GM12878 (cell line): ENCODE results near the gene PRICKLE3. TPM values are rescaled to one million over a fixed set of nuclear protein-coding genes. Genes with fewer than 3 reads are reported as not detected.
"Not testable (repeated sequence)": the region's sequence is repeated elsewhere in the genome, so short reads cannot be mapped to it uniquely, and the experiment has no call there.

Source experiments
- ATAC-seq: fragments of 200-7000 bp; cut with Tn5 transposase; 3 replicates; pipeline ENCODE4 v1.9.1; 2020; ENCODE audit warnings: mild to moderate bottlenecking, moderate library complexity
- BruUV-seq: library from RNA; stranded (reverse); fragments of 400-500 nt; replicated peaks from 2 replicates; lab custom pipeline; 2021; lab: Mats Ljungman, UMichigan
- CTCF ChIA-PET: fragments of 300-600 bp; sonication (Branson Sonifier 250); formaldehyde crosslinking; extraction: SDS; loops from one replicate; lab custom pipeline; 2021; ENCODE audit warnings: inconsistent platforms; lab: Yijun Ruan, JAX
- POLR2A ChIA-PET: fragments of 350-600 bp; formaldehyde crosslinking; extraction: SDS; loops from one replicate; lab custom pipeline; 2021; ENCODE audit warnings: inconsistent platforms; lab: Charles Lee
- RAD21 ChIA-PET: fragments of 300-600 bp; sonication (Branson Sonifier 250); formaldehyde crosslinking; loops from one replicate; lab custom pipeline; 2023; ENCODE audit warnings: antibody characterized with exemption; ENCODE audit not compliant: unreplicated experiment; lab: Charles Lee
- SMC1A ChIA-PET: fragments of 300-600 bp; sonication (Branson Sonifier 250); formaldehyde crosslinking; loops from one replicate; lab custom pipeline; 2023; ENCODE audit not compliant: unreplicated experiment, uncharacterized antibody; lab: Charles Lee
- DNase-seq: peaks from one replicate; pipeline ENCODE4 v3.0.0-alpha.2; 2011; ENCODE audit warnings: low read depth, low spot score
- FAIRE-seq: peaks from 3 replicates; lab custom pipeline; 2011; peaks lifted over from hg19 to GRCh38; lab: Jason Lieb, UNC
- H2AFZ ChIP-seq: 2 replicates; pipeline ENCODE4 v1.6.0; 2011; ENCODE audit warnings: low read depth, low read length, control low read depth; ENCODE audit not compliant: control insufficient read depth
- H3K27ac ChIP-seq: 2 replicates; pipeline ENCODE4 v1.5.1; 2011; ENCODE audit warnings: control low read depth; ENCODE audit not compliant: control insufficient read depth, insufficient read depth
- H3K27me3 ChIP-seq, 2 experiments: replicated peaks in 1 of 2; 2 replicates each; pipeline versions ENCODE4 v1.6.0 to v1.6.1; 2011; ENCODE audit warnings: low read length in 1 of 2; ENCODE audit not compliant: control insufficient read depth in 2 of 2, insufficient read depth in 2 of 2
- H3K36me3 ChIP-seq, 2 experiments: 2 replicates each; pipeline ENCODE4 v1.5.1; 2011; ENCODE audit warnings: low read length in 1 of 2; ENCODE audit not compliant: control insufficient read depth in 2 of 2, insufficient read depth in 2 of 2
- H3K4me1 ChIP-seq: 2 replicates; pipeline ENCODE4 v1.6.1; 2011; ENCODE audit warnings: mild to moderate bottlenecking, low read length, moderate library complexity, mixed read lengths; ENCODE audit not compliant: control insufficient read depth, insufficient read depth
- H3K4me2 ChIP-seq: 2 replicates; pipeline ENCODE4 v1.6.0; 2011; ENCODE audit warnings: control low read depth; ENCODE audit not compliant: control insufficient read depth, insufficient read depth
- H3K4me3 ChIP-seq: fragments of 200-600 bp; sonication (generic); 2 replicates; pipeline ENCODE4 v1.5.1; 2016
- H3K79me2 ChIP-seq: 2 replicates; pipeline ENCODE4 v1.6.0; 2011; ENCODE audit warnings: low read length; ENCODE audit not compliant: control insufficient read depth, insufficient read depth
- H3K9ac ChIP-seq: 2 replicates; pipeline ENCODE4 v1.8.0; 2011; ENCODE audit warnings: low read length, control low read depth, mixed read lengths; ENCODE audit not compliant: control insufficient read depth, insufficient read depth
- H3K9me3 ChIP-seq: replicated peaks from 3 replicates; pipeline ENCODE4 v1.5.1; 2011; ENCODE audit warnings: mild to moderate bottlenecking, low read length; ENCODE audit not compliant: control insufficient read depth, insufficient read depth
- H4K20me1 ChIP-seq: 2 replicates; pipeline ENCODE4 v1.6.0; 2011; ENCODE audit not compliant: control insufficient read depth, insufficient read depth
- NBN ChIP-seq: fragments of 450-650 bp; IDR thresholded peaks from 2 replicates; pipeline ENCODE4 v1.6.1; 2016
- SUPT20H ChIP-seq: IDR thresholded peaks from 2 replicates; pipeline ENCODE4 v1.6.1; 2011; ENCODE audit warnings: low read depth, mild to moderate bottlenecking, low read length, moderate library complexity, borderline replicate concordance; ENCODE audit not compliant: control insufficient read depth
- TCF7 ChIP-seq: IDR thresholded peaks from 2 replicates; pipeline ENCODE4 v1.6.1; 2014; ENCODE audit warnings: antibody characterized with exemption, borderline replicate concordance
- ZNF592 ChIP-seq: fragments of 450-650 bp; IDR thresholded peaks from 2 replicates; pipeline ENCODE4 v1.6.1; 2017; ENCODE audit warnings: mild to moderate bottlenecking, moderate library complexity
- WGBS: methylation state at CpG from one replicate; pipeline ENCODE4 v1.1.6; 2016; ENCODE audit warnings: low lambda C conversion rate; ENCODE audit not compliant: insufficient replicate concordance, insufficient coverage; ENCODE audit errors: missing lambda C conversion rate; 5-methylcytosine and 5-hydroxymethylcytosine counted together
- in situ Hi-C: fragments of 300-500 bp; cut with MboI; formaldehyde crosslinking; loops from 9 replicates; pipeline ENCODE4 v1.14.3; 2018; ENCODE audit warnings: mixed read lengths
- intact Hi-C: fragments of 100-400 bp; cut with micrococcal nuclease; formaldehyde crosslinking; loops from one replicate; pipeline ENCODE4 v1.14.2; 2022; ENCODE audit not compliant: unreplicated experiment
- polyA plus RNA-seq, 11 experiments: library from polyadenylated mRNA; depleted of rRNA in 4 of 11; unstranded in 6 of 11; stranded (reverse) in 5 of 11; fragments of >200 nt; fragmentation: Nextera tagmentation in 4 of 11; fragmentation: Illumina TruSeq in 1 of 11; extraction: Ambion mirVana in 4 of 11; extraction: Trizol in 1 of 11; gene quantifications; 1 replicate in 1 of 11; 2 replicates in 10 of 11; pipeline versions ENCODE4 v1.2.1 to v1.2.3, GENCODE V29; 2011 to 2016; ENCODE audit warnings: inconsistent platforms in 2 of 11, missing spikeins in 2 of 11, low read depth in 1 of 11
- total RNA-seq, 4 experiments: library from RNA; depleted of rRNA in 3 of 4; stranded (reverse); fragments of >200 nt in 3 of 4; fragmentation: Illumina TruSeq in 1 of 4; extraction: Trizol in 1 of 4; gene quantifications; 2 replicates each; pipeline versions ENCODE4 v1.2.1 to v1.2.3, GENCODE V29; 2013 to 2021

The PRICKLE3 gene
- total and polyA plus RNA-seq, 10 of the 15 experiments (the other 5 are each of a cell fraction or from before 2014, with no cell fraction given), result 0.69 to 17.4 (median 7.6) TPM

- TF ChIP-seq ZNF592 (no peak), SUPT20H (no peak)
These were observed 48.7 kb downstream of the PRICKLE3 start (continued) for GRCh38 chrX:49137492-49137891.

- intact Hi-C loops, result no loop called here
- Histone ChIP-seq H3K4me2 (no peak overlapping the region), H3K9me3 (no peaks in the 10 kb centered on the region), H3K9ac (no peak overlapping the region), H3K4me3 (no peak overlapping the region), H3K79me2 (no peaks in the 10 kb centered on the region), H3K27ac (no peak overlapping the region), H4K20me1 (no peaks in the 10 kb centered on the region), H2AFZ (no peak overlapping the region), H3K36me3 (no peaks in the 10 kb centered on the region), H3K4me1 (no peaks in the 10 kb centered on the region), H3K27me3 (no peaks in the 10 kb centered on the region)
- ChIA-PET SMC1A (no interaction called here), RAD21 (no interaction called here), POLR2A (no interaction called here), CTCF (interaction anchor here (5.2 kb wide), 1 partner anchor 10 kb away, joined by 17 read pairs; no protein-coding TSS in a partner anchor)
- ATAC-seq, result no peak
- no TSS peak for BruUV-seq
- FAIRE-seq, result no peak
- no peak for TF ChIP-seq NBN
- TF ChIP-seq TCF7, result no peak
- WGBS, result 23% methylated on average over 1 of the region's 1 CpG
- DNase-seq, result no peak
- in situ Hi-C loops, result no loop called here
These were observed 52.4 kb downstream of the PRICKLE3 start for GRCh38 chrX:49133759-49134158.

- H3K27me3 ChIP-seq, intact Hi-C loops, H4K20me1 ChIP-seq, H3K4me2 ChIP-seq, in situ Hi-C loops, SMC1A ChIA-PET, H3K9ac ChIP-seq, H3K36me3 ChIP-seq, H3K4me3 ChIP-seq, BruUV-seq, H2AFZ ChIP-seq, H3K4me1 ChIP-seq, FAIRE-seq, RAD21 ChIA-PET, H3K79me2 ChIP-seq, H3K9me3 ChIP-seq, ATAC-seq, H3K27ac ChIP-seq, DNase-seq: not testable (repeated sequence)
- POLR2A ChIA-PET, result interaction anchor here (0.6 kb wide), 1 partner anchor 543 kb away, joined by 4 read pairs; no protein-coding TSS in a partner anchor
- CTCF ChIA-PET, result interaction anchor here (0.6 to 5.2 kb wide), 2 partner anchors 8 to 11 kb away, joined by 3 to 17 read pairs; no protein-coding TSS in a partner anchor
- 76% methylated on average over 7 of the region's 7 CpGs for WGBS
These were observed 53.9 kb downstream of the PRICKLE3 start for GRCh38 chrX:49132275-49132674.
